ENCODE data around the gene SUN5. TPM values are rescaled to one million over a fixed set of nuclear protein-coding genes. Genes with fewer than 3 reads are reported as not detected.

The SUN5 gene
- total RNA-seq, 1 donor from 2014 or later = not detected

- DNase-seq (ENCODE audit: low read depth) = no peak
Measured at GRCh38 chr20:33014336-33015113, 10.3 kb upstream of the SUN5 start.

GRCh38 chr20:33013701-33014326, 9.6 kb upstream of the SUN5 start:
- no peak for DNase-seq (ENCODE audit: low read depth)

GRCh38 chr20:33012327-33013189, 8.3 kb upstream of the SUN5 start:
- no peak for DNase-seq (ENCODE audit: low read depth)

GRCh38 chr20:33010674-33011449, 6.6 kb upstream of the SUN5 start:
- DNase-seq (ENCODE audit: low read depth) = no peak

GRCh38 chr20:33010133-33010504, 5.9 kb upstream of the SUN5 start:
- no peak for DNase-seq (ENCODE audit: low read depth)

- no peak for DNase-seq (ENCODE audit: low read depth)
Measured at GRCh38 chr20:33009214-33010132, 5.2 kb upstream of the SUN5 start.

GRCh38 chr20:33008336-33009213, 4.3 kb upstream of the SUN5 start:
- no peak for DNase-seq (ENCODE audit: low read depth)

GRCh38 chr20:33007376-33008335, 3.4 kb upstream of the SUN5 start, which contains the start of gene BPIFB2:
Gene BPIFB2 (plus strand): TSS chr20:33007704. CDS start chr20:33008575, 871 bp downstream.
- DNase-seq (ENCODE audit: low read depth) = no peak

GRCh38 chr20:33006776-33007375, 2.6 kb upstream of the SUN5 start:
- DNase-seq (ENCODE audit: low read depth) = no peak

- no peak for DNase-seq (ENCODE audit: low read depth)
Measured at GRCh38 chr20:33005908-33006775, 1.9 kb upstream of the SUN5 start.

GRCh38 chr20:33005132-33005566, 916 bp upstream of the SUN5 start:
- no peak for DNase-seq (ENCODE audit: low read depth)

GRCh38 chr20:33002087-33002808, 2.0 kb downstream of the SUN5 start:
- no peak for DNase-seq (ENCODE audit: low read depth)

GRCh38 chr20:33000802-33001466, 3.3 kb downstream of the SUN5 start:
- no peak for DNase-seq (ENCODE audit: low read depth)

GRCh38 chr20:32999603-33000250, 4.5 kb downstream of the SUN5 start:
- no peak for DNase-seq (ENCODE audit: low read depth)

GRCh38 chr20:32997431-32997830, 6.8 kb downstream of the SUN5 start:
- DNase-seq (ENCODE audit: low read depth) = no peak

Data from myocyte (in vitro differentiated cells).